K562 (cell line): Measurements from ENCODE around the gene CDT1. TPM values are rescaled to one million over a fixed set of nuclear protein-coding genes. Genes with fewer than 3 reads are reported as not detected.

ENCODE experiments used
- ADNP ChIP-seq: fragments of 200-800 bp; sonication (Bioruptor generic); IDR thresholded peaks from 2 replicates; pipeline ENCODE4 v1.6.1; 2016; ENCODE audit warnings: missing genetic modification characterization, missing compliant biosample characterization
- BACH1 ChIP-seq: fragments of 200-800 bp; sonication (Bioruptor generic); IDR thresholded peaks from 2 replicates; pipeline ENCODE4 v1.6.1; 2016; ENCODE audit warnings: missing genetic modification characterization, missing compliant biosample characterization
- E2F3 ChIP-seq: fragments of 250-450 bp; sonication (Bioruptor Pico); IDR thresholded peaks from 2 replicates; pipeline ENCODE4 v1.4.0; 2020; ENCODE audit warnings: mild to moderate bottlenecking
- FOXK2 ChIP-seq, 2 experiments: fragments of 450-650 bp; IDR thresholded peaks in 1 of 2; conservative IDR thresholded peaks in 1 of 2; 2 replicates each; pipeline ENCODE4 v1.6.1; 2016; ENCODE audit warnings: low read depth in 2 of 2, mild to moderate bottlenecking in 1 of 2
- GABPA ChIP-seq: fragments of 200-800 bp; sonication (Bioruptor generic); conservative IDR thresholded peaks from 2 replicates; pipeline ENCODE4 v1.6.1; 2016; ENCODE audit warnings: low read depth, missing genetic modification characterization, missing compliant biosample characterization
- HSF4 ChIP-seq: fragments of 250-450 bp; sonication (Bioruptor Pico); IDR thresholded peaks from 2 replicates; pipeline ENCODE4 v2.1.2; 2022; ENCODE audit warnings: mild to moderate bottlenecking, moderate library complexity, borderline replicate concordance
- MAX ChIP-seq: sonication (generic); formaldehyde crosslinking; IDR thresholded peaks from 2 replicates; pipeline ENCODE4 v1.9.0; 2022; ENCODE audit warnings: mild to moderate bottlenecking, missing genetic modification reagents
- MAZ ChIP-seq, 2 experiments: fragments of 450-650 bp in 1 of 2; sonication (generic) in 1 of 2; formaldehyde crosslinking; IDR thresholded peaks in 1 of 2; conservative IDR thresholded peaks in 1 of 2; 2 replicates each; pipeline versions ENCODE4 v1.4.0 to v1.5.0; 2020; ENCODE audit warnings: mild to moderate bottlenecking in 1 of 2, missing genetic modification reagents in 1 of 2
- MYC ChIP-seq, 2 experiments: fragments of 250-450 bp in 1 of 2; sonication (Bioruptor Pico) in 1 of 2; IDR thresholded peaks; 2 replicates each; pipeline versions ENCODE4 v1.5.1 to v1.6.1; 2012 to 2021; ENCODE audit warnings: low read depth in 2 of 2, borderline replicate concordance in 1 of 2, improper control_type of control experiment in 1 of 2, low read length in 1 of 2, mild to moderate bottlenecking in 1 of 2, moderate library complexity in 1 of 2
- POLR2AphosphoS5 ChIP-seq: IDR thresholded peaks from 2 replicates; pipeline ENCODE4 v1.6.1; 2011; ENCODE audit warnings: mild to moderate bottlenecking, low read depth, low read length, moderate library complexity; ENCODE audit not compliant: control insufficient read depth, insufficient read depth
- PRPF4 ChIP-seq: fragments of 200-400 bp; formaldehyde crosslinking; IDR thresholded peaks from one replicate; pipeline ENCODE4 v1.6.1; 2017; ENCODE audit warnings: low read length, low read depth, mild to moderate bottlenecking; ENCODE audit not compliant: insufficient read depth, poor library complexity, severe bottlenecking
- SMARCB1 ChIP-seq: IDR thresholded peaks from 2 replicates; pipeline ENCODE4 v1.6.1; 2011; ENCODE audit warnings: improper control_type of control experiment, low read depth; ENCODE audit not compliant: insufficient read length
- TRIM25 ChIP-seq: fragments of 450-650 bp; IDR thresholded peaks from 2 replicates; pipeline ENCODE4 v1.7.0; 2016; ENCODE audit warnings: borderline replicate concordance
- ZEB2 ChIP-seq: fragments of 450-650 bp; IDR thresholded peaks from 2 replicates; pipeline ENCODE4 v1.6.1; 2016
- ZFP1 ChIP-seq: fragments of 450-650 bp; formaldehyde crosslinking; IDR thresholded peaks from 2 replicates; pipeline ENCODE4 v1.4.0; 2020; ENCODE audit warnings: mild to moderate bottlenecking, mixed read lengths
- ZNF217 ChIP-seq: sonication (generic); formaldehyde crosslinking; IDR thresholded peaks from 2 replicates; pipeline ENCODE4 v1.8.0; 2022; ENCODE audit warnings: mild to moderate bottlenecking, missing genetic modification reagents
- ZNF280A ChIP-seq: fragments of 450-650 bp; IDR thresholded peaks from 2 replicates; pipeline ENCODE4 v1.6.1; 2018; ENCODE audit warnings: mild to moderate bottlenecking, low read depth; ENCODE audit not compliant: partially characterized antibody
- ZNF3 ChIP-seq: fragments of 250-450 bp; sonication (Bioruptor Pico); IDR thresholded peaks from 2 replicates; pipeline ENCODE4 v1.5.0; 2021; ENCODE audit warnings: mild to moderate bottlenecking, moderate library complexity
- ZNF696 ChIP-seq: fragments of 250-450 bp; sonication (Bioruptor Pico); conservative IDR thresholded peaks from 2 replicates; pipeline ENCODE4 v1.4.0; 2020; ENCODE audit warnings: mild to moderate bottlenecking, moderate library complexity
- polyA plus RNA-seq, 8 experiments: library from polyadenylated mRNA; depleted of rRNA in 4 of 8; stranded (reverse) in 5 of 8; unstranded in 3 of 8; fragments of >200 nt; fragmentation: Nextera tagmentation in 2 of 8; fragmentation: Illumina TruSeq in 1 of 8; extraction: Ambion mirVana in 2 of 8; extraction: Trizol in 1 of 8; gene quantifications; 2 replicates each; pipeline versions ENCODE4 v1.2.1 to v1.2.3, GENCODE V29; 2011 to 2014; ENCODE audit warnings: inconsistent platforms in 1 of 8, missing spikeins in 1 of 8
- total RNA-seq, 7 experiments: library from RNA; depleted of rRNA in 6 of 7; stranded (reverse); fragments of >200 nt in 6 of 7; fragmentation: Illumina TruSeq in 2 of 7; extraction: Trizol in 2 of 7; gene quantifications; 2 replicates each; pipeline versions ENCODE4 v1.2.1 to v1.2.3, GENCODE V29; 2011 to 2021; ENCODE audit warnings: low replicate concordance in 1 of 7
- TF ChIP-seq, protein P1 (sequence below): fragments of 250-450 bp; sonication (Bioruptor Pico); IDR thresholded peaks from 2 replicates; pipeline ENCODE4 v1.4.0; 2020; ENCODE audit warnings: mild to moderate bottlenecking, moderate library complexity, borderline replicate concordance

CDT1 gene
- total and polyA plus RNA-seq, 9 of the 15 experiments (the other 6 are each of a cell fraction or from before 2014, with no cell fraction given), result 0.92 to 178 (median 14.2) TPM

GRCh38 chr16:88856828-88857727 is 53.5 kb downstream of the CDT1 start, which contains the start of the genes GALNS and TRAPPC2L (continued):
- no peak for TF ChIP-seq BACH1
- TF ChIP-seq SMARCB1, result no peak
- no peak for TF ChIP-seq ZNF696 (CRISPR knock-in tag)
- TF ChIP-seq POLR2AphosphoS5, result no peak
- no peak for TF ChIP-seq E2F3 (CRISPR knock-in tag)
- TF ChIP-seq FOXK2 (conservative IDR thresholded peaks at IDR 0.05 in 1 of 2, IDR thresholded peaks at IDR 0.05 in 1 of 2; ENCODE audit: low read depth in 2 of 2), result peak in 1 of 2 experiments; percentile 64; a peak in 1 of 4 replicates
- no peak for TF ChIP-seq ZNF280A
- TF ChIP-seq ZNF217, result no peak
- TF ChIP-seq ADNP (tag), result no peak
- no peak for TF ChIP-seq PRPF4
- no peak for TF ChIP-seq HSF4
- no peak for TF ChIP-seq ZEB2
- peak; percentile 72 for TF ChIP-seq GABPA (tag)
- TF ChIP-seq MAX, result peak; percentile 95
- TF ChIP-seq ZFP1 (CRISPR knock-in tag), result no peak
- TF ChIP-seq MAZ (CRISPR knock-in tag; conservative IDR thresholded peaks at IDR 0.05 in 1 of 2, IDR thresholded peaks at IDR 0.05 in 1 of 2), result peak; percentile 69 to 77
- TF ChIP-seq, protein P1, sequence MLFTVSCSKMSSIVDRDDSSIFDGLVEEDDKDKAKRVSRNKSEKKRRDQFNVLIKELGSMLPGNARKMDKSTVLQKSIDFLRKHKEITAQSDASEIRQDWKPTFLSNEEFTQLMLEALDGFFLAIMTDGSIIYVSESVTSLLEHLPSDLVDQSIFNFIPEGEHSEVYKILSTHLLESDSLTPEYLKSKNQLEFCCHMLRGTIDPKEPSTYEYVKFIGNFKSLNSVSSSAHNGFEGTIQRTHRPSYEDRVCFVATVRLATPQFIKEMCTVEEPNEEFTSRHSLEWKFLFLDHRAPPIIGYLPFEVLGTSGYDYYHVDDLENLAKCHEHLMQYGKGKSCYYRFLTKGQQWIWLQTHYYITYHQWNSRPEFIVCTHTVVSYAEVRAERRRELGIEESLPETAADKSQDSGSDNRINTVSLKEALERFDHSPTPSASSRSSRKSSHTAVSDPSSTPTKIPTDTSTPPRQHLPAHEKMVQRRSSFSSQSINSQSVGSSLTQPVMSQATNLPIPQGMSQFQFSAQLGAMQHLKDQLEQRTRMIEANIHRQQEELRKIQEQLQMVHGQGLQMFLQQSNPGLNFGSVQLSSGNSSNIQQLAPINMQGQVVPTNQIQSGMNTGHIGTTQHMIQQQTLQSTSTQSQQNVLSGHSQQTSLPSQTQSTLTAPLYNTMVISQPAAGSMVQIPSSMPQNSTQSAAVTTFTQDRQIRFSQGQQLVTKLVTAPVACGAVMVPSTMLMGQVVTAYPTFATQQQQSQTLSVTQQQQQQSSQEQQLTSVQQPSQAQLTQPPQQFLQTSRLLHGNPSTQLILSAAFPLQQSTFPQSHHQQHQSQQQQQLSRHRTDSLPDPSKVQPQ (CRISPR knock-in tag), result peak; percentile 72; the same call in 1 of the 2 replicates
- no peak for TF ChIP-seq ZNF3 (CRISPR knock-in tag)
- TF ChIP-seq TRIM25, result no peak
- TF ChIP-seq MYC (IDR thresholded peaks at IDR 0.05; ENCODE audit: low read depth, low read length), result peak; percentile 81
- peak; percentile 24; the same call in 1 of the 2 replicates for TF ChIP-seq MYC (CRISPR knock-in tag; IDR thresholded peaks at IDR 0.05; ENCODE audit: borderline replicate concordance, low read depth)
